Kidney (tissue), 14 donors: Measurements from ENCODE around the gene IL17RB. TPM values are rescaled to one million over a fixed set of nuclear protein-coding genes. Genes with fewer than 3 reads are reported as not detected.
A peak's percentile ranks its signal among the peaks of the same experiment; 100 is the strongest.

Experiments used
- DNase-seq, 5 donors: peaks; one replicate each; pipeline ENCODE4 v3.0.0-alpha.2; 2013 to 2020
- FAIRE-seq: peaks from 2 replicates; lab custom pipeline; 2012; peaks lifted over from hg19 to GRCh38; lab: Jason Lieb, UNC
- H3K27ac ChIP-seq, 2 donors: one replicate each; pipeline ENCODE4 v1.7.0; 2013; ENCODE audit warnings: low read depth in 2 of 2, low read length in 2 of 2, inconsistent platforms in 1 of 2
- H3K27me3 ChIP-seq: one replicate; pipeline ENCODE4 v1.7.1; 2013; ENCODE audit warnings: low read length, inconsistent platforms; ENCODE audit not compliant: control insufficient read depth, insufficient read depth
- H3K36me3 ChIP-seq, 3 donors: one replicate each; pipeline versions ENCODE4 v1.7.0 to v1.7.1; 2013; ENCODE audit warnings: low read length in 3 of 3, control low read depth in 1 of 3, inconsistent platforms in 1 of 3; ENCODE audit not compliant: insufficient read depth in 3 of 3, control insufficient read depth in 2 of 3
- H3K4me1 ChIP-seq, 3 donors: one replicate each; pipeline versions ENCODE4 v1.7.0 to v1.7.1; 2013; ENCODE audit warnings: low read length in 3 of 3, inconsistent platforms in 1 of 3, low read depth in 1 of 3; ENCODE audit not compliant: control insufficient read depth in 2 of 3, insufficient read depth in 2 of 3
- H3K4me3 ChIP-seq, 3 donors: one replicate each; pipeline versions ENCODE4 v1.7.0 to v1.8.1; 2013; ENCODE audit warnings: low read length in 3 of 3, control low read depth in 1 of 3, inconsistent platforms in 1 of 3
- H3K9ac ChIP-seq, 3 donors: one replicate each; pipeline versions ENCODE4 v1.7.0 to v1.7.1; 2013; ENCODE audit warnings: low read length in 3 of 3, control low read depth in 1 of 3, inconsistent platforms in 1 of 3
- H3K9me3 ChIP-seq, 3 donors: one replicate each; pipeline versions ENCODE4 v1.7.0 to v1.7.1; 2013; ENCODE audit warnings: low read length in 3 of 3, control low read depth in 1 of 3, inconsistent platforms in 1 of 3; ENCODE audit not compliant: control insufficient read depth in 2 of 3, insufficient read depth in 1 of 3
- intact Hi-C: fragments of 100-400 bp; cut with DNase I; formaldehyde crosslinking; loops from one replicate; pipeline ENCODE4 v1.11.1; 2022
- polyA plus RNA-seq: library from polyadenylated mRNA; stranded (reverse); fragments of 350-450 nt; fragmentation: Illumina TruSeq; extraction: RNeasy Lipid Tissue Mini Kit (QIAGEN cat#74804); gene quantifications from one replicate; pipeline ENCODE4 v1.2.3, GENCODE V29; 2014; ENCODE audit warnings: low read depth, low replicate concordance; ENCODE audit not compliant: insufficient read depth
- total RNA-seq: library from RNA; stranded (reverse); fragmentation: NEBNext Ultra II Directional; extraction: Animal tissue kit (Norgen Biotek cat#: 25700); gene quantifications from one replicate; pipeline ENCODE4 v1.2.1, GENCODE V29; 2021
- TF ChIP-seq, protein P1 (sequence below): IDR thresholded peaks from 3 replicates; pipeline ENCODE4 v1.5.1; 2012; ENCODE audit warnings: mild to moderate bottlenecking, moderate library complexity, borderline replicate concordance; ENCODE audit not compliant: insufficient read depth; ENCODE audit errors: extremely low read depth
- donor health status: control.
- donor health status: control.
- donor health status: control.
- donor health status: control.
- donor health status: control.
- donor health status: DM: yes; HTN: yes; CAD: no.
- donor health status: Normal renal cell carcinoma (clear cell type).

The IL17RB gene
- total and polyA plus RNA-seq, 2 donors from 2014 or later = 27.7 to 87.4 TPM

DNA sequence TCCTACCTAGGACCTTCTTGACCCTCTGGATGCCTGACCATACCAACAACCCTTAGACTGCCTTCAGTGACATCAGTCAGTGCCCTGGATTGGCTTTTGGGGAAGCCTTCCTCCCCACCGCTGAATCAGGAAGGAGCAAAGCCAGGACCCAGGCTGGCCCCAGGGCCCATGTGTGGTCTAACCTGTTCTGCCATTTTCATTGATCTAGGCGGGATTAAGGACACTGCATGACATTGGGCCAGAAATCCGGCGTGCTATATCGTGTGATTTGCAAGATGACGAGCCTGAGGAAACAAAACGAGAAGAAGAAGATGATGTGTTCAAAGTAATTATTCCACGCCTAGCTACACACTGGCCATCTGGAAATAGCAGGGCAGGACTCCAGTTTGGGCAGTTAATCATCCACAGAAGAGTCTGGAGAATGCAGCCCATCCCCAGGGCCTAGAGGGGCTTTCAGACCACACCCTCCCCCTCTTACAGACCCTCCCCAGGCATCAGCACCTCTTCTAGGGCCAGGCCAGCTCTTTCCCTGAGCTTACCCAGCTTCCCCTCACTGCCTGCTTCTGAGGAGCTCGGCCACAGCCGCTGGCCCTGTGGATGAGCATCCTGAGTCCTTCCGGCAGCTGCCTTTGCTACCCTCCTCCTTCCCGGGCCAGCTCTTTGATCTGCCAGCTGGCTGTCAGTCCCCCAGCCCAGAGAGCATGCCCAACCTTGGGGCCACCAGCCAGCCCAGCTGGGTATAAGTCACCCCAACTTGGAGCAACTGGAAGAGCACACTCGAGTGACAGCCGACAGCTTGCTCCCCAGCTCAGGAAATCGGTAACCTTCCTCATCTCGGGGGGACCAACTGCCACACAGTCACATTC is 46.1 kb upstream of the IL17RB start:
- Histone ChIP-seq H3K9ac (no peak overlapping the region), H3K27me3 (no peaks in the 10 kb centered on the region), H3K4me3 (no peak overlapping the region), H3K9me3 (no peaks in the 10 kb centered on the region), H3K36me3 (peaks cover 0 to 2% (median 0%) of the 10 kb centered on the region in 3 donors), H3K27ac (no peak overlapping the region), H3K4me1 (peaks cover 0 to 2% (median 0%) of the 10 kb centered on the region in 3 donors)
- FAIRE-seq (no peak), DNase-seq (peak in 2 of 5 donors; percentile 26 to 27)
- intact Hi-C loops = no loop called here
- TF ChIP-seq, protein P1, sequence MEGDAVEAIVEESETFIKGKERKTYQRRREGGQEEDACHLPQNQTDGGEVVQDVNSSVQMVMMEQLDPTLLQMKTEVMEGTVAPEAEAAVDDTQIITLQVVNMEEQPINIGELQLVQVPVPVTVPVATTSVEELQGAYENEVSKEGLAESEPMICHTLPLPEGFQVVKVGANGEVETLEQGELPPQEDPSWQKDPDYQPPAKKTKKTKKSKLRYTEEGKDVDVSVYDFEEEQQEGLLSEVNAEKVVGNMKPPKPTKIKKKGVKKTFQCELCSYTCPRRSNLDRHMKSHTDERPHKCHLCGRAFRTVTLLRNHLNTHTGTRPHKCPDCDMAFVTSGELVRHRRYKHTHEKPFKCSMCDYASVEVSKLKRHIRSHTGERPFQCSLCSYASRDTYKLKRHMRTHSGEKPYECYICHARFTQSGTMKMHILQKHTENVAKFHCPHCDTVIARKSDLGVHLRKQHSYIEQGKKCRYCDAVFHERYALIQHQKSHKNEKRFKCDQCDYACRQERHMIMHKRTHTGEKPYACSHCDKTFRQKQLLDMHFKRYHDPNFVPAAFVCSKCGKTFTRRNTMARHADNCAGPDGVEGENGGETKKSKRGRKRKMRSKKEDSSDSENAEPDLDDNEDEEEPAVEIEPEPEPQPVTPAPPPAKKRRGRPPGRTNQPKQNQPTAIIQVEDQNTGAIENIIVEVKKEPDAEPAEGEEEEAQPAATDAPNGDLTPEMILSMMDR = no peak

DNA sequence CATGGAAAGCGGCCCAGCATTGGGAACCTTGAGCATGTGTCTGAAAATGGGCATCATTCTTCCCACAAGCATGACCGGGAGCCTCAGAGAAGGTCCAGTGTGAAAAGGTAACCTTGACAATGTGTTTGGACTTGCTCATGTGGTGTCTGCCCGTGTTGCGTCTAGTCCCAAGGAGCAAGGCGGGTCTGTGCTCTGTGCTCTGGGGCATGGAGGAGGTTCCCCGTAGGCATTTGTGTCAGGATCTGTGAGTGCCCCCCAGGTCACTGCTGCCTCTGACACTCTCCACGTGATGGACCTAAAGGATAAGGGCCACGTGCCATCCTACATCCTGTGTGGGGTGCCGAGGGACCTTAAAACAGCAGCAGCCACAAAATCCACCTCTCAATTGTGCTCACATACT is 45.0 kb upstream of the IL17RB start:
- Histone ChIP-seq H3K4me3 (no peak overlapping the region), H3K36me3 (peaks cover 0 to 2% (median 0%) of the 10 kb centered on the region in 3 donors), H3K9me3 (no peaks in the 10 kb centered on the region), H3K9ac (no peak overlapping the region), H3K27ac (no peak overlapping the region), H3K4me1 (peaks cover 0 to 2% (median 0%) of the 10 kb centered on the region in 3 donors), H3K27me3 (no peaks in the 10 kb centered on the region)
- FAIRE-seq (no peak), DNase-seq (peak in 1 of 5 donors; percentile 9)
- intact Hi-C loops = no loop called here
- TF ChIP-seq, protein P1 = no peak

DNA sequence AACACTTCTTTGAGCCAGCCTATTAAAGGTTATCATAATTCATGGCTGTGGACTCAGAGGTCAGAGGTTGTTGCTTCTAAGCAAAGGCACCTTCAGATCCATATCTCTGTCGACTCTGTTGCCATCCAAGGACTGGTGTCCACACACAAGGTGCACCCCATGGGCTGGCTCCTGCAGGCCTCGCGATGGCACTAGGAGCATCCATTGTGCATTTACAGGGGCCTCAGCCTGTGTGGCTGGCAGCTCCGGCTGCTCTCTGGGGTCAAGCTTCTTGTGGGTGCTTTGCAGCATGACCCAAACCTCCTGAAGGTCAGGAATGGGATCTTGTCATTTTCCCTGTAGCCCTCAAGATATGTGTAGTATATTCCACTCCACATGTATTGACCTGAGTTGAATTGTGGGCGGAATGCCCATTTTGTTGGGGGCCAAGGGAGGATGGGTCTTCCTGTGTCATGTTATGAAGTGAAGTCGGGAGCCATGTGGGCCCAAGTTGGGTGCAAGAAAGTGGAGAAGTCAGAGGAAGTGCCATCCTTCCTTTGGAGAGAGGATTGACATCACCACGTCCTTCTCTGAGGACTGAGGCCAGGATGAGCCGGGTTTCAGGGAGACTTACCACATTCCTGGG is 44.0 kb upstream of the IL17RB start:
- H3K4me3 ChIP-seq = no peak overlapping the region
- H3K27ac ChIP-seq = no peak overlapping the region
- H3K36me3 ChIP-seq = peaks cover 0 to 2% (median 0%) of the 10 kb centered on the region in 3 donors
- TF ChIP-seq, protein P1 = no peak
- FAIRE-seq (no peak), DNase-seq (peak in 1 of 5 donors; percentile 24)
- H3K27me3 ChIP-seq = no peaks in the 10 kb centered on the region
- H3K4me1 ChIP-seq = peaks cover 0 to 10% (median 9%) of the 10 kb centered on the region in 3 donors
- H3K9me3 ChIP-seq = no peaks in the 10 kb centered on the region
- H3K9ac ChIP-seq = no peak overlapping the region
- intact Hi-C loops = no loop called here
